OCI-LY1 (cell line): ENCODE data around the gene APLP2.

Experiments used
- H2AFZ ChIP-seq: fragments of 200-600 bp; sonication (generic), shearing (Covaris generic); 2 replicates; pipeline ENCODE4 v1.6.0; 2014; ENCODE audit warnings: antibody characterized with exemption, mild to moderate bottlenecking, low read length
- H3F3A ChIP-seq: fragments of 200-600 bp; sonication (generic), shearing (Covaris generic); 2 replicates; pipeline ENCODE4 v1.6.0; 2014; ENCODE audit warnings: mild to moderate bottlenecking, antibody characterized with exemption, low read length, moderate library complexity; ENCODE audit not compliant: insufficient read depth
- H3K27ac ChIP-seq: fragments of 200-600 bp; sonication (generic); 2 replicates; pipeline ENCODE4 v1.5.1; 2014; ENCODE audit warnings: low read length, mixed run types, mild to moderate bottlenecking, low read depth; ENCODE audit not compliant: poor library complexity, severe bottlenecking
- H3K27me3 ChIP-seq: fragments of 200-600 bp; sonication (generic); 2 replicates; pipeline ENCODE4 v1.6.0; 2014; ENCODE audit warnings: antibody characterized with exemption, mild to moderate bottlenecking, low read length, moderate library complexity; ENCODE audit not compliant: insufficient read depth
- H3K36me3 ChIP-seq: fragments of 200-600 bp; sonication (generic); 2 replicates; pipeline ENCODE4 v1.6.1; 2014; ENCODE audit warnings: mild to moderate bottlenecking, antibody characterized with exemption, low read length, moderate library complexity, mixed read lengths; ENCODE audit not compliant: insufficient read depth
- H3K4me1 ChIP-seq: fragments of 200-600 bp; sonication (generic); 2 replicates; pipeline ENCODE4 v1.5.1; 2014; ENCODE audit warnings: mild to moderate bottlenecking, low read length, moderate library complexity; ENCODE audit not compliant: insufficient read depth, severe bottlenecking
- H3K4me2 ChIP-seq: fragments of 200-600 bp; sonication (generic), shearing (Covaris generic); 2 replicates; pipeline ENCODE4 v1.6.1; 2014; ENCODE audit warnings: low read length
- H3K4me3 ChIP-seq: fragments of 200-600 bp; sonication (generic); 2 replicates; pipeline ENCODE4 v1.5.1; 2014; ENCODE audit warnings: low read length, low read depth, mild to moderate bottlenecking, mixed read lengths; ENCODE audit not compliant: poor library complexity, severe bottlenecking
- H3K79me2 ChIP-seq: fragments of 200-600 bp; shearing (Covaris generic); 2 replicates; pipeline ENCODE4 v1.6.1; 2016; ENCODE audit warnings: mixed run types, low read length, mixed read lengths; ENCODE audit not compliant: insufficient read depth
- H3K9ac ChIP-seq: fragments of 200-600 bp; sonication (generic), shearing (Covaris generic); 2 replicates; pipeline ENCODE4 v1.6.1; 2014; ENCODE audit warnings: mild to moderate bottlenecking, low read length, mixed read lengths
- H3K9me2 ChIP-seq: fragments of 200-600 bp; sonication (generic), shearing (Covaris generic); 2 replicates; pipeline ENCODE4 v1.6.1; 2014; ENCODE audit warnings: low read depth, mild to moderate bottlenecking, low read length, mixed read lengths
- H3K9me3 ChIP-seq: fragments of 200-600 bp; shearing (Covaris generic); 2 replicates; pipeline ENCODE4 v1.6.1; 2014; ENCODE audit warnings: low read length, mixed read lengths
- H4K20me1 ChIP-seq: fragments of 200-600 bp; sonication (generic), shearing (Covaris generic); 2 replicates; pipeline ENCODE4 v1.6.0; 2016; ENCODE audit warnings: mild to moderate bottlenecking, low read length; ENCODE audit not compliant: insufficient read depth
- EZH2 ChIP-seq: fragments of 200-600 bp; sonication (generic), shearing (Covaris generic); IDR thresholded peaks from 2 replicates; pipeline ENCODE4 v1.8.0; 2017; ENCODE audit warnings: borderline replicate concordance, mixed run types, mild to moderate bottlenecking, antibody characterized with exemption, low read length, moderate library complexity, mixed read lengths
- TF ChIP-seq, protein P1 (sequence below): fragments of 200-600 bp; sonication (generic), shearing (Covaris generic); IDR thresholded peaks from 2 replicates; pipeline ENCODE4 v1.5.1; 2017; ENCODE audit warnings: mild to moderate bottlenecking, antibody characterized with exemption, low read length, moderate library complexity, mixed read lengths

The APLP2 gene

DNA sequence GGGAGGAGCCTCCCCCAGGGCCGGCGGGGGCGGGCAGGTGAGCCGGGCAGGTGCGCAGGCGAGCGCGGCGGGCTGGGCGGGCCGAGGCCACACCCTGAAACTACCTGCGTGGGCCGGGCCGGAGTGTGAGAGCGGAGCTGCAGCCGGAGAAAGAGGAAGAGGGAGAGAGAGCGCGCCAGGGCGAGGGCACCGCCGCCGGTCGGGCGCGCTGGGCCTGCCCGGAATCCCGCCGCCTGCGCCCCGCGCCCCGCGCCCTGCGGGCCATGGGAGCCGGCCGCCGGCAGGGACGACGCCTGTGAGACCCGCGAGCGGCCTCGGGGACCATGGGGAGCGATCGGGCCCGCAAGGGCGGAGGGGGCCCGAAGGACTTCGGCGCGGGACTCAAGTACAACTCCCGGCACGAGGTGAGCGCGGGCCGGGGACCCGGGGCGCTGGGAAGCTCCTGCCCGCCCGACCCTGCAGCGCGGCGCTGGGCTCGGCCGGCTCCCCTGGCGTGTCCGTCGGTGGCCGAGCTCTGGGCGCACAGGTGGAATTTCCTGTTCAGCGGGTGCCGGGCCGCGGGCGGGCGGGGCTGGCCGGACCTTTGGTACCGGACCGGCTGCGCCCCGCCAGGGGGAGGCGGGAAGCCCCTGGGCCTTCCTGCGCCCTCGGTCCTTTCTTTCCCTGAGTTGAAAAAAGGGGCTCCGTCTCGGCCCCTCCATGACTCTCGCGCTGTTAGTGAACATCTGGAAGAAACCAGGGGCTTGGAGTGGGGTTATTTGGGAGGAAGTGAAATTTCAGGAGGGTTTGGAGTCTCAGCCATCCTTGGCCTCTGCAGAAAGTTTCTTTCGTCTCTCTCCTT is 90.2 kb downstream of the APLP2 start, which contains the start of gene ST14:
TSS of gene ST14 (plus strand) at position 126 of the 841 bp plus-strand sequence. CDS start at position 324, 198 bp downstream.
- Histone ChIP-seq H3K9ac (peak within 1 kb of the TSS; percentile 99), H2AFZ (no peak within 1 kb of the TSS), H3K27me3 (no peaks in the 10 kb centered on the region)

DNA sequence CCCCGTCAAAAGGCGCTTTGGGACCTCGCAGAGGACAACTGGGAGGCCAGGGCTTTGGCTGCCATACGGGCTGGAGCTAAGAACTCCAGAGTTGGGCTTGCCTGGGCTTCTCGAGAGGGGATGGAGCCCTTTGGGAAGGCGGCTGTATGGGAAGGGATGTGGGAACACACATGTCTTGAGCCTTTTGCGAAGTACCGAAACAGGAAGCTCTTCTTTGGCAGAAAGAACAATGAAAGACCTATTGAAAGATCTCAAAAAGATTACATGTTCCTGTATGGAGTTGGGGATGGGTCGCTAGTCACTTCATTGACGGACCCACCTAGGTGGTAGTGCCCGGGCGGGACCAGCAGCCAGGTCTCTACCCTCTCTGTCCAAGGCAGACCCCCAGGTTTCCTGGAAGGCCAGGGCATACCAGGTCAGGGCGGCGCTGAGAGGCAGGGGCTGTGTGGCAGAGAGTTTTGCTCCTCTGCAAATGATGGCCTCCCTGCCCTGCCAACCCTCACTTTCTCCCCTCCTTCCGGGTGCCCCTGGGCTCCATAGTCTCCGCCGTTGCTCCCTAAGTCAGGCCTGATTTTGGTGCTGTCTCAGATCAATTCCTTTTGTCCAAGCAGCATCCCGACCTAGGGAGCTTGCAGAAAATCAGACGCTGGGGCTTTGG is 90.9 kb downstream of the APLP2 start:
- peaks cover 52% of the 10 kb centered on the region for H3K79me2 ChIP-seq
- peaks cover 64% of the 10 kb centered on the region for H3K4me1 ChIP-seq
- no peaks in the 10 kb centered on the region for H3K27me3 ChIP-seq
- no peaks in the 10 kb centered on the region for H4K20me1 ChIP-seq
- peak overlapping the region; percentile 93 for H3K27ac ChIP-seq
- H3K4me2 ChIP-seq, result peak overlapping the region; percentile 99
- H3K9me3 ChIP-seq, result no peaks in the 10 kb centered on the region
- H3K36me3 ChIP-seq, result peaks cover 46% of the 10 kb centered on the region
- H3K4me3 ChIP-seq, result peak overlapping the region; percentile 99
- TF ChIP-seq, protein P1, sequence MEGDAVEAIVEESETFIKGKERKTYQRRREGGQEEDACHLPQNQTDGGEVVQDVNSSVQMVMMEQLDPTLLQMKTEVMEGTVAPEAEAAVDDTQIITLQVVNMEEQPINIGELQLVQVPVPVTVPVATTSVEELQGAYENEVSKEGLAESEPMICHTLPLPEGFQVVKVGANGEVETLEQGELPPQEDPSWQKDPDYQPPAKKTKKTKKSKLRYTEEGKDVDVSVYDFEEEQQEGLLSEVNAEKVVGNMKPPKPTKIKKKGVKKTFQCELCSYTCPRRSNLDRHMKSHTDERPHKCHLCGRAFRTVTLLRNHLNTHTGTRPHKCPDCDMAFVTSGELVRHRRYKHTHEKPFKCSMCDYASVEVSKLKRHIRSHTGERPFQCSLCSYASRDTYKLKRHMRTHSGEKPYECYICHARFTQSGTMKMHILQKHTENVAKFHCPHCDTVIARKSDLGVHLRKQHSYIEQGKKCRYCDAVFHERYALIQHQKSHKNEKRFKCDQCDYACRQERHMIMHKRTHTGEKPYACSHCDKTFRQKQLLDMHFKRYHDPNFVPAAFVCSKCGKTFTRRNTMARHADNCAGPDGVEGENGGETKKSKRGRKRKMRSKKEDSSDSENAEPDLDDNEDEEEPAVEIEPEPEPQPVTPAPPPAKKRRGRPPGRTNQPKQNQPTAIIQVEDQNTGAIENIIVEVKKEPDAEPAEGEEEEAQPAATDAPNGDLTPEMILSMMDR, result no peak
- no peak for TF ChIP-seq EZH2
- peak overlapping the region; percentile 99 for H3K9ac ChIP-seq
- H2AFZ ChIP-seq, result no peak overlapping the region
- H3K9me2 ChIP-seq, result no peaks in the 10 kb centered on the region
- H3F3A ChIP-seq, result peaks cover 4% of the 10 kb centered on the region; the same call in 1 of the 2 replicates

More for the DNA sequence above, 90.2 kb downstream of the APLP2 start, which contains the start of gene ST14:
- peak within 1 kb of the TSS; percentile 99 for H3K4me2 ChIP-seq
- H3K9me2 ChIP-seq, result no peaks in the 10 kb centered on the region
- H4K20me1 ChIP-seq, result no peaks in the 10 kb centered on the region
- no peaks in the 10 kb centered on the region for H3F3A ChIP-seq
- H3K79me2 ChIP-seq, result peaks cover 45% of the 10 kb centered on the region
- H3K9me3 ChIP-seq, result no peaks in the 10 kb centered on the region
- peaks cover 40% of the 10 kb centered on the region for H3K36me3 ChIP-seq
- H3K4me1 ChIP-seq, result peaks cover 63% of the 10 kb centered on the region
- TF ChIP-seq, protein P1, result no peak
- no peak for TF ChIP-seq EZH2
- peak within 1 kb of the TSS; percentile 93 for H3K27ac ChIP-seq
- peak within 1 kb of the TSS; percentile 99 for H3K4me3 ChIP-seq

DNA sequence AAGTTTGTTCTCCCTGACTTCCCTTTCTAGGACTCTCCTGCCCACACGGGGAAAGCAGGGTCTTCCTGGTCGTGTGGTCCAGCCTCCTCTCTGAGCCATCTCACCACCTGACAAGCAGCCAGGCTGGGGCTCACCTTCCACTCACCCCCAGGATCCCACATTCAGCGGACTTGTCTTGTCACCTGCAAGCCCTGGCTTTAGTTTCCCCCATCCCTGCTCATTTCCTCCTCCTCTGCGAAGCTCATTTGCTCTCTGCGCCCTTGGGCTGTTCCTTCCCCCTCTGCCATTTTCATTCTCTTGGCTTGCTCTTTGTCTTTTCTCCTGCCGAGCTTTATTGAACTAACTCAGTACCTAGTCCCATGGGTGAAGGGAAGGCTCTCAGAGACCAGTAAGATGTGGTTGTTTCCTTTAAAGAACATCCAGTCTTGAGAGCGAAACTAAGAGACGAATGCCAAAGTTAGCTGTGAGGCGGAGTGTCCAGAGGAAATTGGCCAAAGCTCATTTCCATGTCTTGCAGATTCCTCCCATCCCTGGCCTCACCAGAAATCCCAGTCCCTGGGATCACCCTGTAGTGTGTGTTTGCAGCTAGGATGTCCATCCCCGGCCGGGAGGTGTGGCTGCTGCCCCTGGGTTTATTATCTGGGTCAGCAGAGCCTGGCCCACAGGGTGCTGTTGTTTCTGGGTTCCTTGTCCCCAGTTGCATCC is 91.9 kb downstream of the APLP2 start:
- Histone ChIP-seq H3K4me1 (peaks cover 64% of the 10 kb centered on the region), H3K9me3 (no peaks in the 10 kb centered on the region), H3K9me2 (no peaks in the 10 kb centered on the region), H3F3A (peaks cover 9% of the 10 kb centered on the region), H3K9ac (peak overlapping the region; percentile 99), H3K4me2 (peak overlapping the region; percentile 99), H3K36me3 (peaks cover 46% of the 10 kb centered on the region), H3K79me2 (peaks cover 53% of the 10 kb centered on the region), H4K20me1 (no peaks in the 10 kb centered on the region), H3K27me3 (no peaks in the 10 kb centered on the region), H2AFZ (no peak overlapping the region), H3K4me3 (peak overlapping the region; percentile 99), H3K27ac (peak overlapping the region; percentile 93)
- TF ChIP-seq, protein P1, result no peak
- no peak for TF ChIP-seq EZH2
